ENCODE data around the gene KLHL6.

- TF ChIP-seq CTCF (IDR thresholded peaks at IDR 0.05; ENCODE audit: insufficient read depth, low read length) (no peak), REST (IDR thresholded peaks at IDR 0.05; ENCODE audit: insufficient replicate concordance, low read depth) (no peak), POLR2AphosphoS5 (IDR thresholded peaks at IDR 0.05; ENCODE audit: low read depth) (no peak), GABPA (IDR thresholded peaks at IDR 0.05; ENCODE audit: low read depth) (no peak), SPI1 (IDR thresholded peaks at IDR 0.05; ENCODE audit: borderline replicate concordance, low read depth) (no peak)
These were observed 2.0 kb downstream of the KLHL6 start for GRCh38 chr3:183553334-183554026.
